Measurements from ENCODE around the gene MAP3K7. TPM values are rescaled to one million over a fixed set of nuclear protein-coding genes. Genes with fewer than 3 reads are reported as not detected.
A peak's percentile ranks its signal among the peaks of the same experiment; 100 is the strongest.

MAP3K7 gene
- polyA plus RNA-seq, 1 donor (not counting 4 experiments of a cell fraction or from before 2014, with no cell fraction given), result 43.5 TPM

DNA sequence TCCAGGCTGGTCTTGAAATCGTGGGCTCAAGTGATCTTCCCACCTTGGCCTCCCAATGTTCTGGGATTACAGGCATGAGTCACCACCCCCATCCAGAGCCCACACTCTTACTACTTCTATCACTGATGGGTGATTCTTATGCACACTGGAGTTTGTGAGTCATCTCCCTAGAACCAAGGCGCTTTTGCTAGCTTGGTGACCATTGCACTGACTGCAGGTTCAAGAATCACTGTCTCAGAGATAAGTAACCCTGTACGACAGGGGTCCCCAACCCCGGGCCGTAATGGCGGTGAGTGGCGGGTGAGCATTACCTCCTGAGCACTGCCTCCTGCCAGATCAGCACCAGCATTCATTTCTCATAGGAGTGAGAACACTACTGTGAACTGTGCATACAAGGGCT, 118.8 kb downstream of the MAP3K7 start:
- H2AFZ ChIP-seq (ENCODE audit: control insufficient read depth, low read length), result no peak overlapping the region
- FAIRE-seq (peak; percentile 85), DNase-seq (ENCODE audit: low read depth, low spot score) (peak; percentile 21)
- no peaks in the 10 kb centered on the region for H3K79me2 ChIP-seq (ENCODE audit: control insufficient read depth, insufficient read depth, low read length)
- no peak overlapping the region for H3K4me3 ChIP-seq (ENCODE audit: control insufficient read depth in 2 of 3, extremely low read depth in 1 of 3, insufficient read depth in 2 of 3, low read depth in 1 of 3, low read length in 3 of 3)
- H3K4me2 ChIP-seq (ENCODE audit: control insufficient read depth, extremely low read depth, insufficient read depth, low read depth, low read length), result no peak overlapping the region
- H3K9me1 ChIP-seq (ENCODE audit: control insufficient read depth, extremely low read depth, insufficient read depth, low read length), result no peaks in the 10 kb centered on the region
- H3K9me3 ChIP-seq (ENCODE audit: control insufficient read depth, low read depth, low read length), result no peaks in the 10 kb centered on the region
- H3K27ac ChIP-seq (ENCODE audit: control insufficient read depth, insufficient read depth, low read length), result no peak overlapping the region
- peaks cover 9% of the 10 kb centered on the region for H3K4me1 ChIP-seq (ENCODE audit: control insufficient read depth, extremely low read depth, insufficient read depth, low read length)
- dilution Hi-C loops (cut with MboI; ENCODE audit: extremely low pct_ligation_motif_present, low sequenced_read_pairs), result no loop called here
- H3K27me3 ChIP-seq (ENCODE audit: control insufficient read depth, extremely low read depth, insufficient read depth, low read length), result no peaks in the 10 kb centered on the region
- H4K20me1 ChIP-seq (ENCODE audit: control insufficient read depth, extremely low read depth, insufficient read depth, low read length), result no peaks in the 10 kb centered on the region
- TF ChIP-seq, protein P1, sequence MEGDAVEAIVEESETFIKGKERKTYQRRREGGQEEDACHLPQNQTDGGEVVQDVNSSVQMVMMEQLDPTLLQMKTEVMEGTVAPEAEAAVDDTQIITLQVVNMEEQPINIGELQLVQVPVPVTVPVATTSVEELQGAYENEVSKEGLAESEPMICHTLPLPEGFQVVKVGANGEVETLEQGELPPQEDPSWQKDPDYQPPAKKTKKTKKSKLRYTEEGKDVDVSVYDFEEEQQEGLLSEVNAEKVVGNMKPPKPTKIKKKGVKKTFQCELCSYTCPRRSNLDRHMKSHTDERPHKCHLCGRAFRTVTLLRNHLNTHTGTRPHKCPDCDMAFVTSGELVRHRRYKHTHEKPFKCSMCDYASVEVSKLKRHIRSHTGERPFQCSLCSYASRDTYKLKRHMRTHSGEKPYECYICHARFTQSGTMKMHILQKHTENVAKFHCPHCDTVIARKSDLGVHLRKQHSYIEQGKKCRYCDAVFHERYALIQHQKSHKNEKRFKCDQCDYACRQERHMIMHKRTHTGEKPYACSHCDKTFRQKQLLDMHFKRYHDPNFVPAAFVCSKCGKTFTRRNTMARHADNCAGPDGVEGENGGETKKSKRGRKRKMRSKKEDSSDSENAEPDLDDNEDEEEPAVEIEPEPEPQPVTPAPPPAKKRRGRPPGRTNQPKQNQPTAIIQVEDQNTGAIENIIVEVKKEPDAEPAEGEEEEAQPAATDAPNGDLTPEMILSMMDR (optimal IDR thresholded peaks at IDR 0.05 in 1 of 3, IDR thresholded peaks at IDR 0.05 in 1 of 3, conservative IDR thresholded peaks at IDR 0.05 in 1 of 3; ENCODE audit: extremely low read depth in 1 of 3, insufficient read depth in 2 of 3, low read length in 3 of 3), result no peak
- no peak for TF ChIP-seq EZH2 (IDR thresholded peaks at IDR 0.05; ENCODE audit: low read length)
- H3K9ac ChIP-seq (ENCODE audit: control insufficient read depth, extremely low read depth, insufficient read depth, low read length), result no peak overlapping the region
- H3K36me3 ChIP-seq (ENCODE audit: control insufficient read depth in 2 of 2, extremely low read depth in 1 of 2, insufficient read depth in 2 of 2, low read length in 2 of 2), result no peaks in the 10 kb centered on the region

DNA sequence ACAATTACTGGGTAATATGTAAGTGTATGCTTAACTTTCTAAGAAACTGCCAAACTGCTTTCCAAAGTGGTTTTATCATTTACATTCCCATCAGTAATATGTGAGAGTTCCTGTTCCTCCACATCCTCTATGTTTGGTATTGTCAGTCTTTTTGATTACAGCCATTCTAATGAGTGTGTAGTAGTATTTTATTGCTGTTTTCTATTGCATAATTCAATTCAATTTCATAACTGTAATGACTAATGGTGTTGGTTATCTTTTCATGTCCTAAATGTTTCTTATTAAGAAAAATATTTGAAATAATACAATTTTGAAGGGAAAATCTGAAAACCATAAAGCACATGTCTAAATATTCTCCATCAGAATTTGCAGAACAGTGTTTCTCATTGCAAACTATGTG, 119.3 kb downstream of the MAP3K7 start:
- no peak overlapping the region for H2AFZ ChIP-seq (ENCODE audit: control insufficient read depth, low read length)
- DNase-seq (ENCODE audit: low read depth, low spot score) (no peak), FAIRE-seq (no peak)
- no peaks in the 10 kb centered on the region for H3K79me2 ChIP-seq (ENCODE audit: control insufficient read depth, insufficient read depth, low read length)
- H4K20me1 ChIP-seq (ENCODE audit: control insufficient read depth, extremely low read depth, insufficient read depth, low read length), result no peaks in the 10 kb centered on the region
- H3K36me3 ChIP-seq (ENCODE audit: control insufficient read depth in 2 of 2, extremely low read depth in 1 of 2, insufficient read depth in 2 of 2, low read length in 2 of 2), result no peaks in the 10 kb centered on the region
- H3K9me1 ChIP-seq (ENCODE audit: control insufficient read depth, extremely low read depth, insufficient read depth, low read length), result no peaks in the 10 kb centered on the region
- H3K27ac ChIP-seq (ENCODE audit: control insufficient read depth, insufficient read depth, low read length), result no peak overlapping the region
- H3K27me3 ChIP-seq (ENCODE audit: control insufficient read depth, extremely low read depth, insufficient read depth, low read length), result no peaks in the 10 kb centered on the region
- H3K4me3 ChIP-seq (ENCODE audit: control insufficient read depth in 2 of 3, extremely low read depth in 1 of 3, insufficient read depth in 2 of 3, low read depth in 1 of 3, low read length in 3 of 3), result no peak overlapping the region
- H3K4me1 ChIP-seq (ENCODE audit: control insufficient read depth, extremely low read depth, insufficient read depth, low read length), result peaks cover 9% of the 10 kb centered on the region
- no peaks in the 10 kb centered on the region for H3K9me3 ChIP-seq (ENCODE audit: control insufficient read depth, low read depth, low read length)
- TF ChIP-seq EZH2 (IDR thresholded peaks at IDR 0.05; ENCODE audit: low read length), result no peak
- TF ChIP-seq, protein P1 (optimal IDR thresholded peaks at IDR 0.05 in 1 of 3, IDR thresholded peaks at IDR 0.05 in 1 of 3, conservative IDR thresholded peaks at IDR 0.05 in 1 of 3; ENCODE audit: extremely low read depth in 1 of 3, insufficient read depth in 2 of 3, low read length in 3 of 3), result no peak
- no peak overlapping the region for H3K4me2 ChIP-seq (ENCODE audit: control insufficient read depth, extremely low read depth, insufficient read depth, low read depth, low read length)
- dilution Hi-C loops (cut with MboI; ENCODE audit: extremely low pct_ligation_motif_present, low sequenced_read_pairs), result no loop called here
- no peak overlapping the region for H3K9ac ChIP-seq (ENCODE audit: control insufficient read depth, extremely low read depth, insufficient read depth, low read length)

Data from keratinocyte (primary cell).